HG02678 (cell line): ENCODE measurements around the gene GCK.

ENCODE experiments used
- ATAC-seq: cut with Tn5 transposase; IDR thresholded peaks from one replicate; pipeline ENCODE4 v1.9.1; 2021; ENCODE audit warnings: mild to moderate bottlenecking, moderate library complexity; ENCODE audit not compliant: unreplicated experiment

The GCK gene

GRCh38 chr7:44189286-44189992 is at the start of gene GCK:
GCK (minus strand) TSS chr7:44189439; CDS start chr7:44188953, 486 bp downstream.
- no peak for ATAC-seq

- ATAC-seq: no peak
Measured at GRCh38 chr7:44238116-44238695, 49.0 kb upstream of the GCK start.

GRCh38 chr7:44237696-44238095 is 48.5 kb upstream of the GCK start:
- no peak for ATAC-seq

- no peak for ATAC-seq
Measured at GRCh38 chr7:44236333-44236728, 47.1 kb upstream of the GCK start.

GRCh38 chr7:44235582-44236332 is 46.5 kb upstream of the GCK start:
- ATAC-seq: no peak

- no peak for ATAC-seq
Measured at GRCh38 chr7:44235066-44235465, 45.8 kb upstream of the GCK start.

GRCh38 chr7:44232901-44233715 is 43.9 kb upstream of the GCK start:
- no peak for ATAC-seq

GRCh38 chr7:44232396-44232795 is 43.2 kb upstream of the GCK start:
- no peak for ATAC-seq

GRCh38 chr7:44231088-44231487 is 41.8 kb upstream of the GCK start:
- no peak for ATAC-seq

- ATAC-seq: no peak
Measured at GRCh38 chr7:44230286-44230685, 41.0 kb upstream of the GCK start.

GRCh38 chr7:44229546-44230105 is 40.4 kb upstream of the GCK start:
- ATAC-seq: no peak

GRCh38 chr7:44228571-44229350 is 39.5 kb upstream of the GCK start:
- no peak for ATAC-seq

GRCh38 chr7:44227911-44228310 is 38.7 kb upstream of the GCK start:
- ATAC-seq: no peak

- no peak for ATAC-seq
Measured at GRCh38 chr7:44226396-44226753, 37.1 kb upstream of the GCK start.

- no peak for ATAC-seq
Measured at GRCh38 chr7:44225566-44226395, 36.5 kb upstream of the GCK start.

- ATAC-seq: no peak
Measured at GRCh38 chr7:44224974-44225565, 35.8 kb upstream of the GCK start.

- ATAC-seq: no peak
Measured at GRCh38 chr7:44224080-44224973, 35.1 kb upstream of the GCK start.
